Measurements from ENCODE around the gene KRTAP16-1.

- TF ChIP-seq RAD21 (conservative IDR thresholded peaks at IDR 0.05): no peak
- no peak for TF ChIP-seq CTCF (IDR thresholded peaks at IDR 0.05; ENCODE audit: poor library complexity, severe bottlenecking)
- no peak for TF ChIP-seq POLR2AphosphoS5 (IDR thresholded peaks at IDR 0.05)
- TF ChIP-seq REST (IDR thresholded peaks at IDR 0.05; ENCODE audit: borderline replicate concordance): no peak
- TF ChIP-seq EZH2 (IDR thresholded peaks at IDR 0.05; ENCODE audit: borderline replicate concordance, insufficient read depth, low read length, poor library complexity, severe bottlenecking): no peak
- no peak for TF ChIP-seq TAF1 (IDR thresholded peaks at IDR 0.05; ENCODE audit: low read depth)
- TF ChIP-seq EP300 (conservative IDR thresholded peaks at IDR 0.05; ENCODE audit: poor library complexity, severe bottlenecking): no peak
- no peak for TF ChIP-seq MXI1 (conservative IDR thresholded peaks at IDR 0.05; ENCODE audit: poor library complexity, severe bottlenecking)
These were observed 30.7 kb downstream of the KRTAP16-1 start for GRCh38 chr17:41278176-41278955.

All from neural cell (in vitro differentiated cells).